Fibroblast of lung (primary cell): Measurements from ENCODE around the gene LIG4. TPM values are rescaled to one million over a fixed set of nuclear protein-coding genes. Genes with fewer than 3 reads are reported as not detected.
A peak's percentile ranks its signal among the peaks of the same experiment; 100 is the strongest.

Experiments used
- DNase-seq, 2 donors: peaks; one replicate each; pipeline versions ENCODE4 v3.0.0 to v3.0.0-alpha.2; 2010; ENCODE audit warnings: low read depth in 2 of 2
- H2AFZ ChIP-seq: 2 replicates; pipeline ENCODE4 v1.5.1; 2012; ENCODE audit warnings: low read length, control low read depth, inconsistent platforms
- H3K27ac ChIP-seq: 2 replicates; pipeline ENCODE4 v1.5.1; 2011; ENCODE audit warnings: low read length, control low read depth; ENCODE audit not compliant: insufficient read depth
- H3K27me3 ChIP-seq: 2 replicates; pipeline ENCODE4 v1.5.1; 2011; ENCODE audit warnings: mild to moderate bottlenecking, low read length; ENCODE audit not compliant: control insufficient read depth, insufficient read depth
- H3K36me3 ChIP-seq: 2 replicates; pipeline ENCODE4 v1.5.1; 2011; ENCODE audit warnings: low read length; ENCODE audit not compliant: control insufficient read depth, insufficient read depth
- H3K4me1 ChIP-seq: 2 replicates; pipeline ENCODE4 v1.5.1; 2011; ENCODE audit warnings: low read length; ENCODE audit not compliant: control insufficient read depth, insufficient read depth; ENCODE audit errors: extremely low read depth
- H3K4me2 ChIP-seq: 2 replicates; pipeline ENCODE4 v1.5.1; 2011; ENCODE audit warnings: low read length, control low read depth; ENCODE audit not compliant: insufficient read depth; ENCODE audit errors: extremely low read depth
- H3K4me3 ChIP-seq, 4 experiments: fragments of 200-600 bp in 1 of 4; sonication (generic) in 1 of 4; replicated peaks in 1 of 4; 2 replicates each; pipeline ENCODE4 v1.5.1; 2011 to 2016; ENCODE audit warnings: low read length in 4 of 4, low read depth in 3 of 4, mild to moderate bottlenecking in 3 of 4, control low read depth in 2 of 4, inconsistent platforms in 1 of 4, mixed read lengths in 1 of 4; ENCODE audit not compliant: insufficient read depth in 1 of 4; ENCODE audit errors: control extremely low read depth in 1 of 4
- H3K79me2 ChIP-seq: 2 replicates; pipeline ENCODE4 v1.5.1; 2012; ENCODE audit warnings: mild to moderate bottlenecking, low read length, inconsistent platforms; ENCODE audit not compliant: control insufficient read depth, insufficient read depth
- H3K9ac ChIP-seq: 2 replicates; pipeline ENCODE4 v1.5.1; 2011; ENCODE audit warnings: mild to moderate bottlenecking, low read length, control low read depth; ENCODE audit not compliant: insufficient read depth
- H3K9me3 ChIP-seq: 2 replicates; pipeline ENCODE4 v1.5.1; 2012; ENCODE audit warnings: low read depth, low read length; ENCODE audit not compliant: control insufficient read depth, insufficient read depth
- H4K20me1 ChIP-seq: 2 replicates; pipeline ENCODE4 v1.5.1; 2011; ENCODE audit warnings: low read length; ENCODE audit not compliant: control insufficient read depth, insufficient read depth; ENCODE audit errors: extremely low read depth
- EZH2 ChIP-seq: IDR thresholded peaks from 2 replicates; pipeline ENCODE4 v1.5.1; 2012; ENCODE audit warnings: low read length, control low read depth, mild to moderate bottlenecking; ENCODE audit errors: missing control alignments
- polyA plus RNA-seq, 2 donors: library from polyadenylated mRNA; depleted of rRNA in 1 of 2; stranded (reverse) in 1 of 2; unstranded in 1 of 2; fragments of >200 nt; gene quantifications; 2 replicates each; pipeline ENCODE4 v1.2.1, GENCODE V29; 2011 to 2012; ENCODE audit warnings: missing spikeins in 1 of 2
- total RNA-seq: library from RNA; depleted of rRNA; stranded (reverse); fragments of >200 nt; gene quantifications from 2 replicates; pipeline ENCODE4 v1.2.1, GENCODE V29; 2014
- TF ChIP-seq, protein P1 (sequence below), 2 donors: IDR thresholded peaks in 1 of 2; conservative IDR thresholded peaks in 1 of 2; 1 replicate in 1 of 2; 2 replicates in 1 of 2; pipeline ENCODE4 v1.5.1; 2011 to 2012; ENCODE audit warnings: low read length in 2 of 2, control low read depth in 1 of 2, inconsistent platforms in 1 of 2, low read depth in 1 of 2, mild to moderate bottlenecking in 1 of 2

LIG4 gene
- total and polyA plus RNA-seq, 2 donors (not counting 1 experiment from before 2014, with no cell fraction given) = 9.4 to 11.6 TPM

DNA sequence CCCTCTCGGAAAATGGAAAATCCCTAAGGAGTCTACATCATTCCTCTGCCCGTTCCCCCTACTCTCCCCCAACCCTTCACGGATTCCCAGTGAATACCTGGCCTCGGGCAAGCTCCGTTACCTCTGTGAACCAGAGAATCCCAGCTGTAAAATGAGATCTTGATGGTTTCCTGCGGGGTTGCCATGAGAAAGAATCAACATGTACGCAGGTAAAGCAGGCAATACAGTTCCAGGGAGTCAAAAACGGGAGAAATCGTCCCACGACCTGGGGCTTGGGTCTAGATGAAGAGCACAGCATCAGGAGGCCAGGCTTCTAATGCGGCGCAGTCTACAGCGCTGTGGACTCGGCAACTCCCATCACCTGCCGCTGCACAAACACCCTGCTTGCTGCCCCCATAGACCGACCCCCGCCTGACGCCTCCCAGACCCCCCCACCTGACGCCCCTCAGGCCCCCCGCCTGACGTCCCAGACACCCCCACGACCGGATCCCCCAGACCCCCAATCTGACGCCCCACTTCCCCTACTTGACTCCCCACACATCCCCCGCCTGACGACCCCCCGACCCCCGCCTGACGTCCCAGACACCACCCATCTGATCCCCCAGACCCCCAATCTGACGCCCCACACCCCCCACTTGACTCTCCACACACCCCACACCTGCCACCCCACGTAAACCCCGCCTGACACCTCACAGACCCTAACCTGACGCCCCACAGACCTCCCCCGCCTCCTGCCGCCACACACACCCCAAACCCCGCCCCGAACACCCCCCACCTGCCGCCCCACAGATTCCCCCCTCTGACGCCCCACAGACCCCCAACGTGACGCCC, 680 bp downstream of the LIG4 start:
- no peaks in the 10 kb centered on the region for H4K20me1 ChIP-seq
- peak overlapping the region; percentile 36 for H3K27ac ChIP-seq
- TF ChIP-seq, protein P1, sequence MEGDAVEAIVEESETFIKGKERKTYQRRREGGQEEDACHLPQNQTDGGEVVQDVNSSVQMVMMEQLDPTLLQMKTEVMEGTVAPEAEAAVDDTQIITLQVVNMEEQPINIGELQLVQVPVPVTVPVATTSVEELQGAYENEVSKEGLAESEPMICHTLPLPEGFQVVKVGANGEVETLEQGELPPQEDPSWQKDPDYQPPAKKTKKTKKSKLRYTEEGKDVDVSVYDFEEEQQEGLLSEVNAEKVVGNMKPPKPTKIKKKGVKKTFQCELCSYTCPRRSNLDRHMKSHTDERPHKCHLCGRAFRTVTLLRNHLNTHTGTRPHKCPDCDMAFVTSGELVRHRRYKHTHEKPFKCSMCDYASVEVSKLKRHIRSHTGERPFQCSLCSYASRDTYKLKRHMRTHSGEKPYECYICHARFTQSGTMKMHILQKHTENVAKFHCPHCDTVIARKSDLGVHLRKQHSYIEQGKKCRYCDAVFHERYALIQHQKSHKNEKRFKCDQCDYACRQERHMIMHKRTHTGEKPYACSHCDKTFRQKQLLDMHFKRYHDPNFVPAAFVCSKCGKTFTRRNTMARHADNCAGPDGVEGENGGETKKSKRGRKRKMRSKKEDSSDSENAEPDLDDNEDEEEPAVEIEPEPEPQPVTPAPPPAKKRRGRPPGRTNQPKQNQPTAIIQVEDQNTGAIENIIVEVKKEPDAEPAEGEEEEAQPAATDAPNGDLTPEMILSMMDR (conservative IDR thresholded peaks at IDR 0.05 in 1 of 2, IDR thresholded peaks at IDR 0.05 in 1 of 2; ENCODE audit: low read depth in 1 of 2, low read length in 2 of 2) = no peak
- no peak for TF ChIP-seq EZH2
- peak overlapping the region; percentile 93 for H3K4me2 ChIP-seq
- no peaks in the 10 kb centered on the region for H3K36me3 ChIP-seq
- peak overlapping the region; percentile 54 to 65 (median 58) for H3K4me3 ChIP-seq
- peak overlapping the region; percentile 74 for H2AFZ ChIP-seq
- peak overlapping the region; percentile 8 for H3K9ac ChIP-seq
- peaks cover 21% of the 10 kb centered on the region for H3K79me2 ChIP-seq
- no peaks in the 10 kb centered on the region for H3K27me3 ChIP-seq
- H3K4me1 ChIP-seq = peaks cover 2% of the 10 kb centered on the region
- H3K9me3 ChIP-seq = no peaks in the 10 kb centered on the region
- no peak for DNase-seq

DNA sequence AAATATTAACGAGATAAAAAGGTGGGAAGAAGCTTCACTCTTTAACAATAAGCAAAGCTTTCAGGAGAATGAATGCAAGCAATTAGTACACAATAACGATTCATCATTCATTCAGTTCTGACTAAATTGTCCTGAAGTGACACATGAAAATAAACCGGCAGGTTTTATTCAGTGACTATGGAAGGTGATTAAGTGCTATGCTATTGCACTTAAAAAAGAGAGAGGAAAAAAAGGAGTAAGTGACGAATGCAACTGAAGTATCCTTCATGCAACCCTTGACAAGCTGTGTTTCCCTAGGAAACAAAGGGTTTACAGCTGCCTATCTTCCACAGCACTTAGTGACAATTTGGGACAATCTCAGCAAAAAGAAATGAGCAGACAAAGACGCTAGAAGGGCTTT, 1.4 kb downstream of the LIG4 start:
- no peaks in the 10 kb centered on the region for H3K9me3 ChIP-seq
- no peak for TF ChIP-seq EZH2
- TF ChIP-seq, protein P1 (conservative IDR thresholded peaks at IDR 0.05 in 1 of 2, IDR thresholded peaks at IDR 0.05 in 1 of 2; ENCODE audit: low read depth in 1 of 2, low read length in 2 of 2) = no peak
- peaks cover 2% of the 10 kb centered on the region for H3K4me1 ChIP-seq
- H3K79me2 ChIP-seq = peaks cover 15% of the 10 kb centered on the region
- H2AFZ ChIP-seq = peak overlapping the region; percentile 74
- H3K9ac ChIP-seq = no peak overlapping the region
- peak overlapping the region; percentile 54 to 65 (median 58) for H3K4me3 ChIP-seq
- peak overlapping the region; percentile 36 for H3K27ac ChIP-seq
- no peaks in the 10 kb centered on the region for H3K36me3 ChIP-seq
- no peaks in the 10 kb centered on the region for H4K20me1 ChIP-seq
- H3K27me3 ChIP-seq = no peaks in the 10 kb centered on the region
- DNase-seq = peak; percentile 20 to 71
- H3K4me2 ChIP-seq = peak overlapping the region; percentile 93

DNA sequence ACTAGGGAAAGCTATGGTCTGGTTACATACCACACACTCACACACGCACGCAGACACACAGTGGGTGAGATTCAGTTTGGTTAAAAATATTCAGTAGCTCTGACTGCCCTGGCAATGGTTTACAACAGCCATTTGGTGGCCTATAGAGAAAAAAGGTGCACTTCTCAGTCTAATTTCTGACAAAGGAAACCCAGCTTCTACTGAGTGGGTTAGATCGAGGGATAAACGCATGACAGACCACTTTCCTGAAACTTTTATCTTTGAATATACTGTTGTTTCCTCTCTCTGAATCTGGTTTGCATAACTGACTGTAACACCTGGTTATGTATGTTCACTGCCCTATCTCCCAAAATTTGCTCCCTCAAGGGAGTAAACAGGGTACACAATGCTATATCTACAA, 2.5 kb downstream of the LIG4 start:
- Histone ChIP-seq H3K4me3 (no peak overlapping the region), H3K9ac (no peak overlapping the region), H3K9me3 (no peaks in the 10 kb centered on the region), H2AFZ (no peak overlapping the region), H3K27ac (no peak overlapping the region), H3K27me3 (no peaks in the 10 kb centered on the region), H3K79me2 (peaks cover 6% of the 10 kb centered on the region), H3K4me2 (no peak overlapping the region), H3K4me1 (peaks cover 2% of the 10 kb centered on the region), H3K36me3 (no peaks in the 10 kb centered on the region), H4K20me1 (no peaks in the 10 kb centered on the region)
- TF ChIP-seq, protein P1 (conservative IDR thresholded peaks at IDR 0.05 in 1 of 2, IDR thresholded peaks at IDR 0.05 in 1 of 2; ENCODE audit: low read depth in 1 of 2, low read length in 2 of 2) = no peak
- TF ChIP-seq EZH2 = no peak
- DNase-seq = no peak
